ENCODE results near the gene PMCH. TPM values are rescaled to one million over a fixed set of nuclear protein-coding genes. Genes with fewer than 3 reads are reported as not detected.

The PMCH gene
- total RNA-seq, 1 experiment from 2014 or later = not detected

- no peaks in the 10 kb centered on the region for H3K79me2 ChIP-seq (ENCODE audit: low read depth)
- POLR2A ChIA-PET (ENCODE audit: unreplicated experiment) = no interaction called here
- no peak overlapping the region for H3K27ac ChIP-seq
- no TSS peak for BruUV-seq (replicated peaks)
- H3K36me3 ChIP-seq (ENCODE audit: low read depth) = no peaks in the 10 kb centered on the region
- TF ChIP-seq CTCF (conservative IDR thresholded peaks at IDR 0.05) = no peak
- no peak for TF ChIP-seq EZH2 (IDR thresholded peaks at IDR 0.05; ENCODE audit: low read depth)
- no peak overlapping the region for H3K4me2 ChIP-seq
- no peak overlapping the region for H2AFZ ChIP-seq
- intact Hi-C loops (cut with micrococcal nuclease; ENCODE audit: unreplicated experiment) = no loop called here
- no peaks in the 10 kb centered on the region for H3K9me2 ChIP-seq (ENCODE audit: insufficient read depth)
- H3K4me1 ChIP-seq (replicated peaks; ENCODE audit: insufficient read depth) = 0 out of 2 replicates have a peak, but pooled peaks cover 9% of the 10 kb centered on the region
- H3K9me3 ChIP-seq (ENCODE audit: insufficient read depth, low read depth) = no peaks in the 10 kb centered on the region
- H3K4me3 ChIP-seq = no peak overlapping the region
- CTCF ChIA-PET = no interaction called here
- no peak for DNase-seq
- no peaks in the 10 kb centered on the region for H3K27me3 ChIP-seq (ENCODE audit: insufficient read depth, low read depth)
- no peaks in the 10 kb centered on the region; the same call in 1 of the 2 replicates for H4K20me1 ChIP-seq (ENCODE audit: insufficient read depth)
- H3F3A ChIP-seq (ENCODE audit: insufficient read depth, low read depth) = peaks cover 6% of the 10 kb centered on the region; the same call in 1 of the 2 replicates
Observed at GRCh38 chr12:102201436-102202061, 3.9 kb upstream of the PMCH start.

- ChIA-PET CTCF (no interaction called here), POLR2A (ENCODE audit: unreplicated experiment) (no interaction called here)
- no TSS peak for BruUV-seq (replicated peaks)
- no peak overlapping the region for H3K4me2 ChIP-seq
- H3K36me3 ChIP-seq (ENCODE audit: low read depth) = no peaks in the 10 kb centered on the region
- no peak overlapping the region for H2AFZ ChIP-seq
- no peaks in the 10 kb centered on the region for H3K9me2 ChIP-seq (ENCODE audit: insufficient read depth)
- H3K79me2 ChIP-seq (ENCODE audit: low read depth) = no peaks in the 10 kb centered on the region
- H4K20me1 ChIP-seq (ENCODE audit: insufficient read depth) = no peaks in the 10 kb centered on the region
- H3K27me3 ChIP-seq (ENCODE audit: insufficient read depth, low read depth) = no peaks in the 10 kb centered on the region
- H3K27ac ChIP-seq = no peak overlapping the region
- TF ChIP-seq CTCF (conservative IDR thresholded peaks at IDR 0.05) = no peak
- TF ChIP-seq EZH2 (IDR thresholded peaks at IDR 0.05; ENCODE audit: low read depth) = no peak
- H3K9me3 ChIP-seq (ENCODE audit: insufficient read depth, low read depth) = no peaks in the 10 kb centered on the region
- no peak for DNase-seq
- intact Hi-C loops (cut with micrococcal nuclease; ENCODE audit: unreplicated experiment) = no loop called here
- H3F3A ChIP-seq (ENCODE audit: insufficient read depth, low read depth) = peaks cover 6% of the 10 kb centered on the region; the same call in 1 of the 2 replicates
- 0 out of 2 replicates have a peak, but pooled peaks cover 9% of the 10 kb centered on the region for H3K4me1 ChIP-seq (replicated peaks; ENCODE audit: insufficient read depth)
- no peak overlapping the region for H3K4me3 ChIP-seq
Observed at GRCh38 chr12:102195826-102196225, 1.8 kb downstream of the PMCH start.

- DNase-seq = no peak
- Histone ChIP-seq H3K4me2 (no peak overlapping the region), H2AFZ (no peak overlapping the region), H3K27me3 (ENCODE audit: insufficient read depth, low read depth) (no peaks in the 10 kb centered on the region), H4K20me1 (ENCODE audit: insufficient read depth) (no peaks in the 10 kb centered on the region), H3K9me2 (ENCODE audit: insufficient read depth) (peaks cover 5% of the 10 kb centered on the region), H3K79me2 (ENCODE audit: low read depth) (no peaks in the 10 kb centered on the region), H3K36me3 (ENCODE audit: low read depth) (no peaks in the 10 kb centered on the region), H3F3A (ENCODE audit: insufficient read depth, low read depth) (no peaks in the 10 kb centered on the region), H3K27ac (no peak overlapping the region), H3K9me3 (ENCODE audit: insufficient read depth, low read depth) (no peaks in the 10 kb centered on the region), H3K4me1 (replicated peaks; ENCODE audit: insufficient read depth) (no peaks in the 10 kb centered on the region), H3K4me3 (no peak overlapping the region)
- TF ChIP-seq CTCF (conservative IDR thresholded peaks at IDR 0.05) (no peak), EZH2 (IDR thresholded peaks at IDR 0.05; ENCODE audit: low read depth) (no peak)
- ChIA-PET CTCF (no interaction called here), POLR2A (ENCODE audit: unreplicated experiment) (no interaction called here)
- intact Hi-C loops (cut with micrococcal nuclease; ENCODE audit: unreplicated experiment) = no loop called here
- no TSS peak for BruUV-seq (replicated peaks)
Observed at GRCh38 chr12:102182635-102183034, 15.0 kb downstream of the PMCH start.
